Left ventricle myocardium inferior (tissue), 1 donor: ENCODE measurements around the gene EDDM13. TPM values are rescaled to one million over a fixed set of nuclear protein-coding genes. Genes with fewer than 3 reads are reported as not detected.
"Not testable (repeated sequence)": the region's sequence is repeated elsewhere in the genome, so short reads cannot be mapped to it uniquely, and the experiment has no call there.

Source experiments
- DNase-seq: peaks from one replicate; pipeline ENCODE4 v3.0.0-alpha.2; 2020
- H3K27ac ChIP-seq: fragments of 200-600 bp; replicated peaks from 2 replicates; pipeline ENCODE4 v1.8.0; 2021
- H3K27me3 ChIP-seq: fragments of 200-600 bp; 2 replicates; pipeline ENCODE4 v1.8.0; 2021; ENCODE audit warnings: low read depth
- H3K36me3 ChIP-seq: fragments of 200-600 bp; 2 replicates; pipeline ENCODE4 v1.8.0; 2021
- H3K4me1 ChIP-seq: fragments of 200-600 bp; 2 replicates; pipeline ENCODE4 v1.8.0; 2021
- H3K4me3 ChIP-seq: fragments of 200-600 bp; 2 replicates; pipeline ENCODE4 v1.8.0; 2021; ENCODE audit warnings: mild to moderate bottlenecking, moderate library complexity
- H3K9me3 ChIP-seq: fragments of 200-600 bp; replicated peaks from 2 replicates; pipeline ENCODE4 v1.8.0; 2021
- CTCF ChIP-seq: fragments of 200-600 bp; IDR thresholded peaks from 2 replicates; pipeline ENCODE4 v1.8.0; 2021; ENCODE audit warnings: antibody characterized with exemption, mild to moderate bottlenecking, borderline replicate concordance
- intact Hi-C: fragments of 100-400 bp; cut with micrococcal nuclease; formaldehyde crosslinking; loops from one replicate; pipeline ENCODE4 v1.11.0; 2022
- long read RNA-seq: library from polyadenylated mRNA; unstranded; transcript quantifications from one replicate; pipeline ENCODE4 v2.0.0, GENCODE V29; 2021
- total RNA-seq: library from RNA; stranded (reverse); fragmentation: NEBNext Ultra II Directional; extraction: Animal tissue kit (Norgen Biotek cat#: 25700); gene quantifications from one replicate; pipeline ENCODE4 v1.2.1, GENCODE V29; 2021
- donor health status: DM: no; HTN: yes; CAD: no; lungs with severe emphysema.

The EDDM13 gene, protein sequence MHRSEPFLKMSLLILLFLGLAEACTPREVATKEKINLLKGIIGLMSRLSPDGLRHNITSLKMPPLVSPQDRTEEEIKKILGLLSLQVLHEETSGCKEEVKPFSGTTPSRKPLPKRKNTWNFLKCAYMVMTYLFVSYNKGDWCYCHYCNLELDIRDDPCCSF
- total RNA-seq, result 0.55 TPM
- long read RNA-seq, result 0 reads

- Histone ChIP-seq H3K36me3 (peaks cover 4% of the 10 kb centered on the region), H3K27me3 (no peaks in the 10 kb centered on the region), H3K9me3 (no peaks in the 10 kb centered on the region), H3K4me1 (no peaks in the 10 kb centered on the region), H3K27ac (no peak within 1 kb of the TSS), H3K4me3 (no peak within 1 kb of the TSS)
- no peak for DNase-seq
- TF ChIP-seq CTCF, result no peak
- intact Hi-C loops, result no loop called here
Observed at GRCh38 chr19:56272161-56272798, at the start of gene EDDM13. Gene EDDM13, plus strand, starts transcription at chr19:56272748. Its CDS starts 87 bp downstream, at chr19:56272835.

DNA sequence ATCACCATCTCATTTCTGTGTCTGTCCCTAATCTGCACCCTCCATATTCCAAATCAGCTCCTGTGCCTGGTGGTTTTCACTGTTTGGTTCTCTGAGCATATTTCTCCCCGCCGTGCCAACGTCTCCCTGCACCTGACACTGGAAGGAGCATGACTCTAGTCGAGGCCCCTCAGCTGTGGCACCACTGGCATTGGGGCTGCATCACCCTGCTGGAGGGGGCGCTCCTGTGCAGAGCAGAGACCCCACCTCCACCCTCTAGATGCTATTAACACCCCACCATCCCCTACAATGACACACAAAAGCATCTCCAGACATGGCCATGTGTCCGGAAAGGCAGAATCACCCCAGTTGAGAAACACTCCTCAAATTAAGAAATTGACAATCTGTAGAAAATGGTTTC lies 49.6 kb upstream of the EDDM13 start:
- TF ChIP-seq CTCF, result no peak
- Histone ChIP-seq H3K4me1 (no peaks in the 10 kb centered on the region), H3K9me3 (no peaks in the 10 kb centered on the region), H3K36me3 (peaks cover 11% of the 10 kb centered on the region), H3K4me3 (no peak overlapping the region), H3K27ac (no peak overlapping the region), H3K27me3 (peaks cover 11% of the 10 kb centered on the region)
- intact Hi-C loops, result no loop called here
- no peak for DNase-seq

DNA sequence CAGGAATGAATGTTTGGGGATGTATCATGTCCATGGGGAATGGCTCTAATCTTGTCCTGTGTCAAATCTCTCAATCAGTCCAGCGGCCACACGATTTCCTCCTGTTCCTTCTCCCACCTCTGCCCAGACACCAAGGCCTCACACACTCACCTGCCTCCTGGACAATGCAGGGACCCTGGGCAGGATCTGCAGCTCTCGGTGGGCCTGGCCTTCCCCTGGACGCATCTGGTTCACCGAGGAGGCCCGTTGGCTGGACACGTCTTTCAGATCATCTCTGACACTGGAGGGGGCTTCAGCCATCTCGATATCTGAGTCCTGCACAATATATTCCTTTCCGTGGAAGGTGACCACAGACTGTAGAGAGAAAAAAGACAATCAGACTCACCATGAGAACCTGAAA lies 49.1 kb upstream of the EDDM13 start:
- intact Hi-C loops, result no loop called here
- TF ChIP-seq CTCF, result no peak
- Histone ChIP-seq H3K4me1 (no peaks in the 10 kb centered on the region), H3K36me3 (peaks cover 11% of the 10 kb centered on the region), H3K4me3 (no peak overlapping the region), H3K27me3 (peaks cover 6% of the 10 kb centered on the region), H3K27ac (no peak overlapping the region), H3K9me3 (no peaks in the 10 kb centered on the region)
- DNase-seq, result no peak

GRCh38 chr19:56245121-56245740 lies 27.3 kb upstream of the EDDM13 start:
- intact Hi-C loops, result no loop called here
- H3K9me3 ChIP-seq, result no peaks in the 10 kb centered on the region
- TF ChIP-seq CTCF, result no peak
- no peak overlapping the region for H3K4me3 ChIP-seq
- H3K4me1 ChIP-seq, result no peaks in the 10 kb centered on the region
- no peaks in the 10 kb centered on the region for H3K27me3 ChIP-seq
- H3K27ac ChIP-seq, result no peak overlapping the region
- no peak for DNase-seq
- no peaks in the 10 kb centered on the region for H3K36me3 ChIP-seq

DNA sequence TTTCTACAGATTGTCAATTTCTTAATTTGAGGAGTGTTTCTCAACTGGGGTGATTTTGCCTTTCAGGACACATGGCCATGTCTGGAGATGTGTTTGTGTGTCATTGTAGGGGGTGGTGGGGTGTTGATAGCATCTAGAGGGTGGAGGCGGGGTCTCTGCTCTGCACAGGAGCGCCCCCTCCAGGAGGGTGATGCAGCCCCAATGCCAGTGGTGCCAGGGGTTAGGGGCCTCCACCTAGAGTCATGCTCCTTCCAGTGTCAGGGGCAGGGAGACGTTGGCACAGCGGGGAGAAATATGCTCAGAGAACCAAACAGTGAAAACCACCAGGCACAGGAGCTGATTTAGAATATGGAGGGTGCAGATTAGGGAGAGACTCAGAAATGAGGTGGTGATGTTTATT lies 26.8 kb upstream of the EDDM13 start:
- DNase-seq, H3K27ac ChIP-seq, H3K4me1 ChIP-seq, H3K36me3 ChIP-seq, H3K27me3 ChIP-seq, H3K9me3 ChIP-seq, H3K4me3 ChIP-seq, intact Hi-C loops: not testable (repeated sequence)

- DNase-seq, H3K4me3 ChIP-seq, H3K4me1 ChIP-seq, H3K27me3 ChIP-seq, H3K27ac ChIP-seq, H3K36me3 ChIP-seq, intact Hi-C loops, H3K9me3 ChIP-seq: not testable (repeated sequence)
Observed at GRCh38 chr19:56248736-56249338, 23.7 kb upstream of the EDDM13 start.
